H1 (cell line): Measurements from ENCODE around the gene GNLY. TPM values are rescaled to one million over a fixed set of nuclear protein-coding genes. Genes with fewer than 3 reads are reported as not detected.

Source experiments
- E2F6 ChIP-seq: IDR thresholded peaks from 2 replicates; pipeline ENCODE4 v1.6.1; 2012; ENCODE audit warnings: inconsistent platforms
- RNF2 ChIP-seq: fragments of 200-900, 300-1000 bp; sonication (generic); IDR thresholded peaks from 2 replicates; pipeline ENCODE4 v1.7.1; 2016; ENCODE audit warnings: borderline replicate concordance, low read depth, mild to moderate bottlenecking, antibody characterized with exemption, low read length; ENCODE audit not compliant: poor library complexity, severe bottlenecking; ENCODE audit errors: missing control alignments
- SIRT6 ChIP-seq: IDR thresholded peaks from one replicate; pipeline ENCODE4 v1.7.1; 2012; ENCODE audit warnings: low read length, inconsistent platforms
- polyA plus RNA-seq, 7 experiments: library from polyadenylated mRNA; depleted of rRNA in 3 of 7; stranded (reverse) in 5 of 7; unstranded in 2 of 7; fragments of >200 nt in 5 of 7; fragments of 200-250 nt in 2 of 7; gene quantifications; 1 replicate in 5 of 7; 2 replicates in 1 of 7; 4 replicates in 1 of 7; pipeline versions ENCODE4 v1.2.1 to v1.2.3, GENCODE V29; 2011 to 2013; ENCODE audit warnings: missing spikeins in 2 of 7, mixed read lengths in 2 of 7
- total RNA-seq: library from RNA; stranded (reverse); fragmentation: NEBNext Ultra II Directional; extraction: Animal tissue kit (Norgen Biotek cat#: 25700); gene quantifications from 2 replicates; pipeline ENCODE4 v1.2.1, GENCODE V29; 2021

GNLY gene
- total and polyA plus RNA-seq, 2 of the 8 experiments (the other 6 are each of a cell fraction or from before 2014, with no cell fraction given): 0.03 TPM; not detected in 1

DNA sequence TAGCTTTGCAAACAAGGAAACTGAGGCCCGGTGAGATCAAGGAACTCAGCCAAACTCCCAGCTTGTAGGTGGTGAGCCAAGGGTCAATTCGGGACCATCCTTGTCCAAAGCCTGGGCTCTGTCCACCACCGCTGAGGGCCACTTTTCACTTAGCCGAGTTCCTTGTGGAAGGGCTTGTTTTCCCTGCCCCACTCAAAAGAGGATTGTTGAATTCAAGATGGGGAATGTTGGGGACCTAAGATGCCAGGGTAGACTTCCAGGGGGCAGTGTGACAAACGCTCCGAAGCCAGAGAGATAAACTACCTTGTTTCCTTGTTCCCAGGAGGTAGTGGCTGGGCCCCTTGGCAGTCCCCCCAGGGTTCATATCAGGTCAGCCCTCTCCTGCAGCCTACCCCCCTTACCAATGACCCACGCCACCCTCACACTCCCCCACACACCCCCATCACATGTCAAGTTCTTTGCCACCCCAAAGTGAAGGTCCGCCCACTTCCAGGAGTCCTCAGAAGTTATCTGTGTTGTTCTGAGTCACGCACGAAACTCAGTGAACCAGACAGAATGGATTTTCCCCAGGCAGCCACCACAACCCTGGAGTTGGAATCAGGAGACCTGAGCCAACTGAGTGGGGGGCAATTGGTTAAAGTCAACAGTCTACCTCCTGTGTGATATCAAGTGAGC lies 49.3 kb downstream of the GNLY start (continued):
- TF ChIP-seq SIRT6 (no peak), RNF2 (no peak), E2F6 (no peak)
